ENCODE results near the gene ABHD2. TPM values are rescaled to one million over a fixed set of nuclear protein-coding genes. Genes with fewer than 3 reads are reported as not detected.

The ABHD2 gene
- total RNA-seq, 4 donors from 2014 or later, result 37.8 to 81.5 (median 58.3) TPM

- Histone ChIP-seq H3K36me3 (no peaks in the 10 kb centered on the region), H3K4me3 (no peak overlapping the region), H3K4me1 (peaks cover 18 to 64% (median 34%) of the 10 kb centered on the region in 4 donors), H3K27me3 (no peaks in the 10 kb centered on the region), H3K27ac (peak overlapping the region; percentile 4 to 69 (median 40)), H3K9me3 (no peaks in the 10 kb centered on the region)
- TF ChIP-seq, protein P1, sequence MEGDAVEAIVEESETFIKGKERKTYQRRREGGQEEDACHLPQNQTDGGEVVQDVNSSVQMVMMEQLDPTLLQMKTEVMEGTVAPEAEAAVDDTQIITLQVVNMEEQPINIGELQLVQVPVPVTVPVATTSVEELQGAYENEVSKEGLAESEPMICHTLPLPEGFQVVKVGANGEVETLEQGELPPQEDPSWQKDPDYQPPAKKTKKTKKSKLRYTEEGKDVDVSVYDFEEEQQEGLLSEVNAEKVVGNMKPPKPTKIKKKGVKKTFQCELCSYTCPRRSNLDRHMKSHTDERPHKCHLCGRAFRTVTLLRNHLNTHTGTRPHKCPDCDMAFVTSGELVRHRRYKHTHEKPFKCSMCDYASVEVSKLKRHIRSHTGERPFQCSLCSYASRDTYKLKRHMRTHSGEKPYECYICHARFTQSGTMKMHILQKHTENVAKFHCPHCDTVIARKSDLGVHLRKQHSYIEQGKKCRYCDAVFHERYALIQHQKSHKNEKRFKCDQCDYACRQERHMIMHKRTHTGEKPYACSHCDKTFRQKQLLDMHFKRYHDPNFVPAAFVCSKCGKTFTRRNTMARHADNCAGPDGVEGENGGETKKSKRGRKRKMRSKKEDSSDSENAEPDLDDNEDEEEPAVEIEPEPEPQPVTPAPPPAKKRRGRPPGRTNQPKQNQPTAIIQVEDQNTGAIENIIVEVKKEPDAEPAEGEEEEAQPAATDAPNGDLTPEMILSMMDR (IDR thresholded peaks at IDR 0.05), result no peak
- TF ChIP-seq POLR2A (IDR thresholded peaks at IDR 0.05) (no peak), POLR2AphosphoS5 (IDR thresholded peaks at IDR 0.05) (no peak), EP300 (IDR thresholded peaks at IDR 0.05; ENCODE audit: low read depth) (no peak)
- intact Hi-C loops (cut with DNase I; ENCODE audit: low total_unique reads) (no loop called here), in situ Hi-C loops (cut with MboI; ENCODE audit: low pct_ligation_motif_present in 1 of 4, low pct_unique_long_range_greater_than_20kb in 1 of 4, low sequenced_read_pairs in 3 of 4) (no loop called here)
- 70 to 88% methylated on average over 1 to 4 of the region's 4 CpGs for WGBS, 2 donors (ENCODE audit: low coverage in 1 of 2)
- DNase-seq, result no peak
These were observed 21.0 kb downstream of the ABHD2 start for GRCh38 chr15:89109238-89109637.

GRCh38 chr15:89110060-89110459, 21.8 kb downstream of the ABHD2 start:
- TF ChIP-seq POLR2A (IDR thresholded peaks at IDR 0.05) (no peak), EP300 (IDR thresholded peaks at IDR 0.05; ENCODE audit: low read depth) (no peak), POLR2AphosphoS5 (IDR thresholded peaks at IDR 0.05) (no peak)
- TF ChIP-seq, protein P1 (IDR thresholded peaks at IDR 0.05), result no peak
- in situ Hi-C loops (cut with MboI; ENCODE audit: low pct_ligation_motif_present in 1 of 4, low pct_unique_long_range_greater_than_20kb in 1 of 4, low sequenced_read_pairs in 3 of 4), result no loop called here

GRCh38 chr15:89111352-89111751, 23.1 kb downstream of the ABHD2 start:
- Histone ChIP-seq H3K9me3 (no peaks in the 10 kb centered on the region), H3K27ac (peak overlapping the region; percentile 58 to 87 (median 76)), H3K27me3 (no peaks in the 10 kb centered on the region), H3K36me3 (no peaks in the 10 kb centered on the region), H3K4me3 (no peak overlapping the region), H3K4me1 (peaks cover 35 to 70% (median 49%) of the 10 kb centered on the region in 4 donors)
- no peak for DNase-seq
- in situ Hi-C loops (cut with MboI; ENCODE audit: low pct_ligation_motif_present in 1 of 4, low pct_unique_long_range_greater_than_20kb in 1 of 4, low sequenced_read_pairs in 3 of 4), result no loop called here
- TF ChIP-seq POLR2A (IDR thresholded peaks at IDR 0.05) (no peak), POLR2AphosphoS5 (IDR thresholded peaks at IDR 0.05) (no peak), EP300 (IDR thresholded peaks at IDR 0.05; ENCODE audit: low read depth) (no peak)
- TF ChIP-seq, protein P1 (IDR thresholded peaks at IDR 0.05), result no peak
- intact Hi-C loops (cut with DNase I; ENCODE audit: low total_unique reads), result no loop called here

More at GRCh38 chr15:89110060-89110459, 21.8 kb downstream of the ABHD2 start:
- Histone ChIP-seq H3K27ac (no peak overlapping the region), H3K9me3 (no peaks in the 10 kb centered on the region), H3K36me3 (no peaks in the 10 kb centered on the region), H3K4me1 (peaks cover 25 to 64% (median 39%) of the 10 kb centered on the region in 4 donors), H3K4me3 (no peak overlapping the region), H3K27me3 (no peaks in the 10 kb centered on the region)
- intact Hi-C loops (cut with DNase I; ENCODE audit: low total_unique reads), result no loop called here
- DNase-seq, result no peak
- WGBS, 2 donors (ENCODE audit: low coverage in 1 of 2), result 96 to 97% methylated on average over 8 of the region's 8 CpGs

DNA sequence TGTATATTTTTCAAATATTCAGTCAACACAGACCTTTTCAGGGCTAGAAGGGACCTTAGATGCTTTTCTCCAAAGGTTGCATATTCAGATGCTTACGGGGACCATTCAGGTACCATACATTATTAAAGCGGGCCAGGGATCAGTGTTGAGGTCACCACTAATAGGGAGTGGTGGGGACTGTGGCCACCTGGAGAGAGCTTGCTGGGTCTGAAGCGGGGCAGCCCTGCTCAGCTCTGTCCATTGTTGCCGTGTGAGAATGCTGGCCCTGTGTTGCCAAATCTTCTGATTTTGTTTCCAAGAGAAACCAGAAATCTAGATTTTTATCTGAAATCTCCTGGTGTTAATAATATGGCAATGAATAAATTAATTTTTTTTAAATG, 23.7 kb downstream of the ABHD2 start:
- Histone ChIP-seq H3K4me1 (peaks cover 36 to 72% (median 50%) of the 10 kb centered on the region in 4 donors), H3K9me3 (no peaks in the 10 kb centered on the region), H3K27me3 (no peaks in the 10 kb centered on the region), H3K36me3 (no peaks in the 10 kb centered on the region), H3K27ac (peak overlapping the region; percentile 58 to 87 (median 76)), H3K4me3 (no peak overlapping the region)
- WGBS, 2 donors (ENCODE audit: low coverage in 1 of 2), result 78 to 80% methylated on average over 2 to 4 of the region's 4 CpGs
- TF ChIP-seq, protein P1 (IDR thresholded peaks at IDR 0.05), result no peak
- TF ChIP-seq POLR2A (IDR thresholded peaks at IDR 0.05) (no peak), POLR2AphosphoS5 (IDR thresholded peaks at IDR 0.05) (no peak), EP300 (IDR thresholded peaks at IDR 0.05; ENCODE audit: low read depth) (no peak)
- in situ Hi-C loops (cut with MboI; ENCODE audit: low pct_ligation_motif_present in 1 of 4, low pct_unique_long_range_greater_than_20kb in 1 of 4, low sequenced_read_pairs in 3 of 4) (no loop called here), intact Hi-C loops (cut with DNase I; ENCODE audit: low total_unique reads) (no loop called here)
- DNase-seq, result no peak
